SK-N-MC (cell line): Measurements from ENCODE around the gene PDCL3.

Experiments used
- EZH2 ChIP-seq: fragments of 200-600 bp; sonication (generic); IDR thresholded peaks from one replicate; pipeline ENCODE4 v1.6.1; 2017; ENCODE audit warnings: antibody characterized with exemption
- POLR2AphosphoS5 ChIP-seq: IDR thresholded peaks from 2 replicates; pipeline ENCODE4 v1.6.1; 2012; ENCODE audit warnings: mild to moderate bottlenecking, low read depth, low read length, borderline replicate concordance

DNA sequence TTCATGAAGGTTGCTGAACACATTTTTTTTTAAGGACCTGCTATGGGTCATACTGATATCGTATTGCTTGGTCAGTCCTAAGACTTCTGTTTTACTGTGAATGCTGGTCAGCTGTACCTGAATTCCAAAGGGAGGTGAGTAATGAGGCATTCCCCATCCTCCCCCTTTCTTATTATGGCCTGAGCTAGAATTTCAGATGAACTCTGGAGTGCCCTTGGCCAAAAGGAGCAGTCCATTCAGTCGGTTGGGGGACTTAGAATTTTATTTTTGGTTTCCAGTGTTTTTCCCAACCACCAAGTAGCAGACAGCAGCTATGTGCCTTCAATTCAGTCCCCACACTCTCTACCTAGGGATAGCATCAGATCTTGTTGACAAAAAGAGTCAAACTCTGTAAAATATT, 26.9 kb upstream of the PDCL3 start:
- TF ChIP-seq POLR2AphosphoS5 = no peak
- no peak for TF ChIP-seq EZH2
